AG09309 (cell line): Measurements from ENCODE around the gene FBXO17.
"Not testable (repeated sequence)": the region's sequence is repeated elsewhere in the genome, so short reads cannot be mapped to it uniquely, and the experiment has no call there.

ENCODE experiments used
- DNase-seq: peaks from one replicate; pipeline ENCODE4 v3.0.0-alpha.2; 2010; ENCODE audit warnings: low read depth
- H3K4me3 ChIP-seq: 2 replicates; pipeline ENCODE4 v1.5.1; 2011; ENCODE audit warnings: mild to moderate bottlenecking, low read depth, low read length, moderate library complexity; ENCODE audit not compliant: control insufficient read depth
- TF ChIP-seq, protein P1 (sequence below): IDR thresholded peaks from 2 replicates; pipeline ENCODE4 v1.5.1; 2011; ENCODE audit warnings: mild to moderate bottlenecking, low read depth, low read length, inconsistent platforms; ENCODE audit not compliant: insufficient read depth, control insufficient read depth; ENCODE audit errors: missing control alignments

FBXO17 gene

DNA sequence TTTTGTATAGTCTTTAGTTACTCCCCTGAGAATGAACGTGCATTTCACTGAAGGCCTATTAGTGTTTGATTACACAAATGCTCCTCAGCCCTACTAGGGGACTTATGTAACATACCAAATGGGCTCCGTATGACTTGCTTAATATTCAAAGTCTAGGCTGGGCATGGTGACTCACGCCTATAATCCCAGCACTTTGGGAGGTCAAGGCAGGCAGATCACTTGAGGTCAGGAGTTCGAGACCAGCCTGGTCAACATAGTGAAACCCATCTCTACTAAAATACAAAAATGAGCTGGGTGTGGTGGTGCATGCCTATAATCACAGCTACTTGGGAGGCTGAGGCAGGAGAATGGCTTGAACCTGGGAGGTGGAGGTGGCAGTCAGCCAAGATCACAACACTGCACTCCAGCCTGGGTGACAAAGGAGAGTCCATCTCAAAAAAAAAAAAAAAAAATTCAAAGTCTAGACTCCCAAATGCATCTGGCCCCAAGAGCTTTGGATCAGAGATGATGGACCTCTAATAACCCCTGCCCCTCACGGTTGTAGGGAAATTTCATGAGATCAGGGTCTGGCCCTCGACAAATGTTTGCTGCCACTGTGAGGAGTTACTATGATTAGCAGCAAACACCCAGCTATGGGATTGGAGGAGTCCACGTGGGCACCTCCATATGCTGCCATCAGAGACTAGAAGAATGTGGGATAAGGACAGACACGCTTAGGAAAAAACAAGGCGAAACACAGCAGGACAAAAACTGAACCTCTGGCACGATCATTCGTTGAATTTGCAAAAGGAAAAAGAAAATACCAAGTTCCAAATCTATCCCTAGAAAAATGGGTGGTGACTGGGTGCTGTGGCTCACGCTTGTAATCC is 4.6 kb downstream of the FBXO17 start:
- TF ChIP-seq, protein P1, sequence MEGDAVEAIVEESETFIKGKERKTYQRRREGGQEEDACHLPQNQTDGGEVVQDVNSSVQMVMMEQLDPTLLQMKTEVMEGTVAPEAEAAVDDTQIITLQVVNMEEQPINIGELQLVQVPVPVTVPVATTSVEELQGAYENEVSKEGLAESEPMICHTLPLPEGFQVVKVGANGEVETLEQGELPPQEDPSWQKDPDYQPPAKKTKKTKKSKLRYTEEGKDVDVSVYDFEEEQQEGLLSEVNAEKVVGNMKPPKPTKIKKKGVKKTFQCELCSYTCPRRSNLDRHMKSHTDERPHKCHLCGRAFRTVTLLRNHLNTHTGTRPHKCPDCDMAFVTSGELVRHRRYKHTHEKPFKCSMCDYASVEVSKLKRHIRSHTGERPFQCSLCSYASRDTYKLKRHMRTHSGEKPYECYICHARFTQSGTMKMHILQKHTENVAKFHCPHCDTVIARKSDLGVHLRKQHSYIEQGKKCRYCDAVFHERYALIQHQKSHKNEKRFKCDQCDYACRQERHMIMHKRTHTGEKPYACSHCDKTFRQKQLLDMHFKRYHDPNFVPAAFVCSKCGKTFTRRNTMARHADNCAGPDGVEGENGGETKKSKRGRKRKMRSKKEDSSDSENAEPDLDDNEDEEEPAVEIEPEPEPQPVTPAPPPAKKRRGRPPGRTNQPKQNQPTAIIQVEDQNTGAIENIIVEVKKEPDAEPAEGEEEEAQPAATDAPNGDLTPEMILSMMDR, result no peak
- peak; percentile 31 for DNase-seq
- H3K4me3 ChIP-seq, result no peak overlapping the region

DNA sequence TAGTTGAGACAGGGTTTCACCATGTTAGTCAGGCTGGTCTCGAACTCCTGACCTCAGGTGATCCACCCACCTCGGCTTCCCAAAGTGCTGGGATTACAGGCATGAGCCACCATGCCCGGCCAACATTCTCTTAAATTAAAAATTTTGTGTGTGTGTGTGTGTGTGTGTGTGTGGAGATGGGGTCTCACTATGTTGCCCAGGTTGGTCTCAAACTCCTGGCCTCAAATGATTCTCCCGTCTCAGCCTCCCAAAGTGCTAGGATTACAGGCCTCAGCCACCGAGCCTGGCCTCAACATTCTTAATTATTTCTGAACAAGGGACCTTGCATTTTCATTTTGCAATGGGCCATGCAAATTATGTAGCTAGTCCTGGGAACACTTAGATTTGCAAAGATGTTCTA is 9.4 kb downstream of the FBXO17 start:
- not testable (repeated sequence) for H3K4me3 ChIP-seq, DNase-seq

DNA sequence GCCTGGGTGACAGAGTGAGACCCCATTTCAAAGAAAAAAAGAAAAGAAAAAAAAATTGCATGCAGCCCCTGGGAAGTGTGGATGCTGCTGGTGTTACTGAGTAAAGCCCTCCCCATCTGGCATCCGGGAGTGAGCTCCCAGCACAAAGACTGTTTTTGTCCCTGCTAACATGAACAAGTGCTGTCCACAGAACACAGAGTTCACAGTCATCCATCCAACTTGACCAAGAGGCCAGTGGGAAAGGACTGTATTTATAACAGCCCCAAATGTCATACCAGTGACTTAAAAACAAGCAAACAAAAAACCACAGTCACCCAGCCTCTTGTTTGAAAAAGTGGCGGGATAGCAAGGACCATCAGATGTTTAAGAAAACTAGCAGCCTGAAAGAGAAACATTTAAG is 10.8 kb downstream of the FBXO17 start:
- H3K4me3 ChIP-seq, result no peak overlapping the region
- TF ChIP-seq, protein P1, result no peak
- DNase-seq, result no peak

DNA sequence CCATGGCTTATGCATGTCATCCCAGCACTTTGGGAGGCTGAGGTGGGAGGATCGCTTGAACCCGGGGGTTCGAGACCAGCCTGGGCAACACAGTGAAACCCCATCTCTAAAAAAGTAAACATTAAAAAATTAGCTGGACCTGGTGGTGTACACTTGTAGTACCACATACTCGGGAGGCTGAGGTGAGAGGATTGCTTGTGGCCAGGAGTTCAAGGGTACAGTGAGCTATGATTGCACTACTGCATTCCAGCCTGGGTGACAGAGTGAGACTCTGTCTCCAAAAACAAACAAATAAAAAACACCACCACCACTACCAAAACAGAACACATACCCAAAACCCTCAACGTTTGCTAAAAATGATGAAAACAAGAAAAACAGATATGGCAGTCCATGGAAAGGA is 15.9 kb downstream of the FBXO17 start:
- no peak overlapping the region for H3K4me3 ChIP-seq
- no peak for DNase-seq
- TF ChIP-seq, protein P1, result no peak

DNA sequence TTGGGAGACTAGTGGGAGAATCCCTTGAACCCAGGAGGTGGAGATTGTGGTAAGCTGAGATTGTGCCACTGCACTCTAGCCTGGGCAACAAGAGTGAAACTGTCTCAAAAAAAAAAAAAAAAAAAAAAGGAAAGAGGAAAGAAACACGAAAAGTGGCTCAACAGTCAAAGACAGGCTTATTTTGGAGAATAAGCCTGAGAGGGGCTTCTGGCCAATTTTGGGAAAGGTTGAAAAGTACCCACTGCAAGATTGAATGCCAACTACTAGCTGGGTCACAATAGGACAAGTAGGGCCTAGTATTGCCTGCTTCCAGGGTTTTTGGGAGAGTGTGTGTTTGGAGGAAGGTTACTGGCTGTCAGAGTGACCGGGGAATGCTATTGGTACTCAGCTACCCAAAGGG is 17.2 kb downstream of the FBXO17 start:
- TF ChIP-seq, protein P1, result no peak

DNA sequence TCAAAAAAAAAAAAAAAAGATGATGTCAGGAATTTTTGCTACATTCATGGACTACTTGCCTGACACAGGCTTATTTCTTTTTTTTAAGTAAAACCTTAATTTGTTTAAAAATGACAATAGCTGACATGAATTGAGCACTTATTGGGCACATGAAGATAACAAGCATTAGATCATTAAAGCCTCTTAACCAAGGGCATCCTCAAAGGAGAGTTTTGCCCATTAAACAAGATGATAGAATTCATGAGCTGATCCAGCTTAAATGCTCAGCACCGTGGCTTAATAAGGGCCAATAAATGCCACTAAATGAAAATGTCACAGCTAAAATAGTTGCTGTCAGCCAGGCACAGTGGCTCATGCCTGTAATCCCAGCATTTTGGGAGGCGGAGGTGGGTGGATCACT is 19.3 kb downstream of the FBXO17 start:
- TF ChIP-seq, protein P1, result no peak
- no peak overlapping the region for H3K4me3 ChIP-seq
- DNase-seq, result no peak

More for the DNA sequence above, 17.2 kb downstream of the FBXO17 start:
- DNase-seq, result no peak
- no peak overlapping the region for H3K4me3 ChIP-seq

DNA sequence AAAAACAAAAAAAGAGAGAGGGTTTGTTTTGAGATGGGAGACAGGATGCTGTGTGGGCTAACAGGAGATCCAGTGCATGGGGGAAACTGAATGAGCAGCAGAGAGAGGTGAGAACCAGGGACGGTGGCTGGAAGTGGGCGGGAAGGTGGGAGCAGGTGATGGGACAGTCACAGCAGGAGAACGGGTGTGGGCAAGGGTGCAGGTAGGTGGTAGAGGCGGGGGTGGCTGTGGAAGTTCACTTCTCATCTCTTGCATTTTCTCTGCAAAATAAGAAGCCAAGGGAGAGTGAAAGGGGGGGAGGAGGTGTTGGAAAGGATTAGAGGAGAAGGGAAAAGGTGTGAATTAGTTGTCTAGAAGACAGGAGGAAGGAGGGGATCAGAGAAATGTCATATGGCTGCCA is 21.9 kb downstream of the FBXO17 start:
- no peak for DNase-seq
- TF ChIP-seq, protein P1, result no peak
- no peak overlapping the region for H3K4me3 ChIP-seq
